Measurements from ENCODE around the gene SHLD3.
"Not testable (repeated sequence)": the region's sequence is repeated elsewhere in the genome, so short reads cannot be mapped to it uniquely, and the experiment has no call there.

The SHLD3 gene

DNA sequence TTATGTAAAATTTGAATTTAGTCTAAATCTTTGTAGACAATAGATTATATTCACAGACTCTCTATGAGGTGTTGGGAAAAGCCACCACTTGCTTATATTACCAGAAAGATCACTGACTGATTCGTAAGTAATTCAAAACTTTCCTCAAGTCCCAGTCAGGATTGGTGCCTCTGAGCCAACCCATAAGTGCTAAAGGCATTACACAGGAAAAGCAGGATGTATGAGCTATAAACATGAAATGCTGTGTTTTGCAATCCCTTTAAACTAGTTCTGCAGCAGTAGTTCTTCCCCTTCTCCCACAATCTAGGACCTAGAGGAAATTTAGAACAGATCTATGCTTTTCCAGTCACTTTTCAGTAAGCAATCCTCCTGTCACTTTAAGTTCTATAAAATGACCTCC, 48.0 kb downstream of the SHLD3 start:
- WGBS, 2 experiments = 92 to 94% methylated on average over 1 of the region's 1 CpG
- H3K4me1 ChIP-seq (ENCODE audit: control insufficient read depth, insufficient read depth, low read length) = no peaks in the 10 kb centered on the region
- no peaks in the 10 kb centered on the region for H3K9me3 ChIP-seq (ENCODE audit: control insufficient read depth, low read length)
- H3K27ac ChIP-seq (ENCODE audit: insufficient read depth, low read depth, low read length, poor library complexity, severe bottlenecking) = no peak overlapping the region
- no peaks in the 10 kb centered on the region for H3K27me3 ChIP-seq (ENCODE audit: control insufficient read depth, insufficient read depth, low read length, poor library complexity, severe bottlenecking)
- no peak overlapping the region for H3K4me3 ChIP-seq (ENCODE audit: insufficient read depth, low read depth, low read length)
- no peaks in the 10 kb centered on the region for H3K36me3 ChIP-seq (ENCODE audit: control insufficient read depth, insufficient read depth, low read length)

- H3K27me3 ChIP-seq (ENCODE audit: control insufficient read depth, insufficient read depth, low read length, poor library complexity, severe bottlenecking) = no peaks in the 10 kb centered on the region
- no peaks in the 10 kb centered on the region for H3K36me3 ChIP-seq (ENCODE audit: control insufficient read depth, insufficient read depth, low read length)
- no peaks in the 10 kb centered on the region for H3K4me1 ChIP-seq (ENCODE audit: control insufficient read depth, insufficient read depth, low read length)
- no peak overlapping the region for H3K4me3 ChIP-seq (ENCODE audit: insufficient read depth, low read depth, low read length)
- H3K9me3 ChIP-seq (ENCODE audit: control insufficient read depth, low read length) = no peaks in the 10 kb centered on the region
- H3K27ac ChIP-seq (ENCODE audit: insufficient read depth, low read depth, low read length, poor library complexity, severe bottlenecking) = no peak overlapping the region
Measured at GRCh38 chr5:65674749-65675148, 49.9 kb downstream of the SHLD3 start.

GRCh38 chr5:65676056-65676455, 51.2 kb downstream of the SHLD3 start:
- H3K27ac ChIP-seq (ENCODE audit: insufficient read depth, low read depth, low read length, poor library complexity, severe bottlenecking); H3K36me3 ChIP-seq (ENCODE audit: control insufficient read depth, insufficient read depth, low read length): not testable (repeated sequence)
- 95 to 97% methylated on average over 3 of the region's 3 CpGs for WGBS, 2 experiments

More at GRCh38 chr5:65676056-65676455, 51.2 kb downstream of the SHLD3 start:
- H3K9me3 ChIP-seq (ENCODE audit: control insufficient read depth, low read length); H3K27me3 ChIP-seq (ENCODE audit: control insufficient read depth, insufficient read depth, low read length, poor library complexity, severe bottlenecking); H3K4me3 ChIP-seq (ENCODE audit: insufficient read depth, low read depth, low read length); H3K4me1 ChIP-seq (ENCODE audit: control insufficient read depth, insufficient read depth, low read length): not testable (repeated sequence)

Measured in ectodermal cell (in vitro differentiated cells).